ENCODE measurements around the gene PARVB. TPM values are rescaled to one million over a fixed set of nuclear protein-coding genes. Genes with fewer than 3 reads are reported as not detected.

Gene PARVB
- total RNA-seq, 4 donors from 2014 or later: 33.5 to 73.5 (median 41.5) TPM

GRCh38 chr22:44191036-44191454, 166.9 kb downstream of the PARVB start:
- H3K36me3 ChIP-seq: no peaks in the 10 kb centered on the region
- WGBS, 2 donors: 46 to 50% methylated on average over 8 to 9 of the region's 9 CpGs
- no peak overlapping the region for H3K4me3 ChIP-seq
- H3K9me3 ChIP-seq: no peaks in the 10 kb centered on the region
- H3K27ac ChIP-seq: no peak overlapping the region
- H3K27me3 ChIP-seq: peaks cover 0 to under 1% of the 10 kb centered on the region in 2 donors
- TF ChIP-seq CTCF (IDR thresholded peaks at IDR 0.05): no peak
- no peak for TF ChIP-seq EP300 (IDR thresholded peaks at IDR 0.05)
- no peak for TF ChIP-seq POLR2A (IDR thresholded peaks at IDR 0.05)
- no peaks in the 10 kb centered on the region for H3K4me1 ChIP-seq
- DNase-seq (ENCODE audit: low spot score in 2 of 2): no peak

GRCh38 chr22:44192098-44192815, 168.2 kb downstream of the PARVB start:
- H3K27me3 ChIP-seq: peaks cover 0 to 3% of the 10 kb centered on the region in 2 donors
- no peaks in the 10 kb centered on the region for H3K36me3 ChIP-seq
- WGBS, 2 donors: 74 to 91% methylated on average over 8 of the region's 8 CpGs
- DNase-seq (ENCODE audit: low spot score in 2 of 2): no peak
- no peaks in the 10 kb centered on the region for H3K4me1 ChIP-seq
- no peaks in the 10 kb centered on the region for H3K9me3 ChIP-seq
- no peak overlapping the region for H3K27ac ChIP-seq
- no peak overlapping the region for H3K4me3 ChIP-seq
- TF ChIP-seq POLR2A (IDR thresholded peaks at IDR 0.05): no peak

- Histone ChIP-seq H3K9me3 (no peaks in the 10 kb centered on the region), H3K36me3 (no peaks in the 10 kb centered on the region), H3K27ac (no peak overlapping the region), H3K4me1 (no peaks in the 10 kb centered on the region), H3K27me3 (peaks cover 0 to 3% of the 10 kb centered on the region in 2 donors), H3K4me3 (no peak overlapping the region)
- TF ChIP-seq EP300 (IDR thresholded peaks at IDR 0.05) (no peak), CTCF (IDR thresholded peaks at IDR 0.05) (no peak)
- WGBS, 2 donors: 65 to 67% methylated on average over 9 to 11 of the region's 11 CpGs
- no peak for DNase-seq (ENCODE audit: low spot score in 2 of 2)
Observed at GRCh38 chr22:44192816-44193534, 168.9 kb downstream of the PARVB start.

- DNase-seq (ENCODE audit: low spot score in 2 of 2): no peak
- H3K36me3 ChIP-seq: no peaks in the 10 kb centered on the region
- H3K9me3 ChIP-seq: no peaks in the 10 kb centered on the region
- no peak overlapping the region for H3K4me3 ChIP-seq
- no peak for TF ChIP-seq POLR2A (IDR thresholded peaks at IDR 0.05)
- no peak for TF ChIP-seq CTCF (IDR thresholded peaks at IDR 0.05)
- H3K27ac ChIP-seq: no peak overlapping the region
- peaks cover 0 to 3% of the 10 kb centered on the region in 2 donors for H3K27me3 ChIP-seq
- H3K4me1 ChIP-seq: no peaks in the 10 kb centered on the region
- WGBS, 2 donors: 62 to 68% methylated on average over 4 of the region's 4 CpGs
Observed at GRCh38 chr22:44193535-44193891, 169.4 kb downstream of the PARVB start.

- no peaks in the 10 kb centered on the region for H3K4me1 ChIP-seq
- H3K9me3 ChIP-seq: no peaks in the 10 kb centered on the region
- H3K27me3 ChIP-seq: peaks cover 0 to 3% of the 10 kb centered on the region in 2 donors
- H3K36me3 ChIP-seq: no peaks in the 10 kb centered on the region
- WGBS, 2 donors: 58 to 94% methylated on average over 2 of the region's 2 CpGs
- no peak overlapping the region for H3K27ac ChIP-seq
- TF ChIP-seq CTCF (IDR thresholded peaks at IDR 0.05) (no peak), POLR2A (IDR thresholded peaks at IDR 0.05) (no peak), EP300 (IDR thresholded peaks at IDR 0.05) (no peak)
- no peak overlapping the region for H3K4me3 ChIP-seq
- no peak for DNase-seq (ENCODE audit: low spot score in 2 of 2)
Observed at GRCh38 chr22:44194569-44194968, 170.5 kb downstream of the PARVB start.
